Neural progenitor cell (in vitro differentiated cells): Measurements from ENCODE around the gene CIB2. TPM values are rescaled to one million over a fixed set of nuclear protein-coding genes. Genes with fewer than 3 reads are reported as not detected.
A peak's percentile ranks its signal among the peaks of the same experiment; 100 is the strongest.

Source experiments
- DNase-seq: peaks from one replicate; pipeline ENCODE4 v3.0.0-alpha.2; 2016; ENCODE audit warnings: low spot score
- H2AFZ ChIP-seq: fragments of 200-600 bp; sonication (generic); replicated peaks from 2 replicates; pipeline ENCODE4 v1.6.1; 2016; ENCODE audit warnings: antibody characterized with exemption
- H3F3A ChIP-seq: fragments of 200-600 bp; sonication (generic); 2 replicates; pipeline ENCODE4 v1.6.1; 2016; ENCODE audit warnings: antibody characterized with exemption, low read depth
- H3K27ac ChIP-seq: fragments of 200-600 bp; sonication (generic); 2 replicates; pipeline ENCODE4 v1.5.1; 2016; ENCODE audit warnings: mild to moderate bottlenecking
- H3K27me3 ChIP-seq: fragments of 200-600 bp; sonication (generic); 2 replicates; pipeline ENCODE4 v1.6.1; 2016; ENCODE audit warnings: mild to moderate bottlenecking, moderate library complexity
- H3K36me3 ChIP-seq: fragments of 200-600 bp; sonication (generic); 2 replicates; pipeline ENCODE4 v1.5.1; 2016
- H3K4me1 ChIP-seq: fragments of 200-600 bp; sonication (generic); 2 replicates; pipeline ENCODE4 v1.6.1; 2016; ENCODE audit warnings: mixed run types
- H3K4me2 ChIP-seq: fragments of 200-600 bp; sonication (generic); 2 replicates; pipeline ENCODE4 v1.6.1; 2016
- H3K4me3 ChIP-seq: fragments of 200-600 bp; sonication (generic); 2 replicates; pipeline ENCODE4 v1.5.1; 2016
- H3K79me2 ChIP-seq: fragments of 200-600 bp; sonication (generic); 2 replicates; pipeline ENCODE4 v1.6.1; 2016; ENCODE audit warnings: low read depth
- H3K9ac ChIP-seq: fragments of 200-600 bp; sonication (generic); 2 replicates; pipeline ENCODE4 v1.6.1; 2016
- H3K9me3 ChIP-seq: fragments of 200-600 bp; sonication (generic); 2 replicates; pipeline ENCODE4 v1.5.1; 2016; ENCODE audit warnings: low read depth
- H4K20me1 ChIP-seq: fragments of 200-600 bp; sonication (generic); 2 replicates; pipeline ENCODE4 v1.6.1; 2016; ENCODE audit warnings: low read depth
- H3K27ac Mint-ChIP-seq: 3 replicates; pipeline ENCODE4 v1.8.0; 2021; ENCODE audit warnings: mixed read lengths
- H3K27me3 Mint-ChIP-seq: 2 replicates; pipeline ENCODE4 v1.8.0; 2022; ENCODE audit warnings: low read depth, mild to moderate bottlenecking, inconsistent platforms, moderate library complexity, mixed read lengths; ENCODE audit not compliant: insufficient read depth
- H3K36me3 Mint-ChIP-seq: 3 replicates; pipeline ENCODE4 v1.8.0; 2021; ENCODE audit warnings: mixed read lengths
- H3K4me1 Mint-ChIP-seq: 3 replicates; pipeline ENCODE4 v1.8.0; 2021; ENCODE audit warnings: mixed read lengths
- H3K4me3 Mint-ChIP-seq: 3 replicates; pipeline ENCODE4 v1.8.0; 2021; ENCODE audit warnings: mild to moderate bottlenecking, moderate library complexity, mixed read lengths
- H3K9me3 Mint-ChIP-seq: 3 replicates; pipeline ENCODE4 v1.8.0; 2020; ENCODE audit warnings: mixed read lengths
- CTCF ChIP-seq: fragments of 200-600 bp; sonication (generic); IDR thresholded peaks from 2 replicates; pipeline ENCODE4 v1.5.1; 2017; ENCODE audit warnings: antibody characterized with exemption, mild to moderate bottlenecking
- EZH2 ChIP-seq: fragments of 200-600 bp; sonication (generic); IDR thresholded peaks from 2 replicates; pipeline ENCODE4 v1.6.1; 2017; ENCODE audit warnings: antibody characterized with exemption, mild to moderate bottlenecking, moderate library complexity
- EZH2phosphoT487 ChIP-seq: fragments of 200-600 bp; sonication (generic); IDR thresholded peaks from 2 replicates; pipeline ENCODE4 v1.6.1; 2017; ENCODE audit warnings: antibody characterized with exemption
- total RNA-seq: library from RNA; depleted of rRNA; stranded (reverse); fragments of >200 nt; gene quantifications from 2 replicates; pipeline ENCODE4 v1.2.3, GENCODE V29; 2015; ENCODE audit warnings: low replicate concordance

Gene CIB2
- total RNA-seq, 1 donor from 2014 or later, result 40.6 TPM

DNA sequence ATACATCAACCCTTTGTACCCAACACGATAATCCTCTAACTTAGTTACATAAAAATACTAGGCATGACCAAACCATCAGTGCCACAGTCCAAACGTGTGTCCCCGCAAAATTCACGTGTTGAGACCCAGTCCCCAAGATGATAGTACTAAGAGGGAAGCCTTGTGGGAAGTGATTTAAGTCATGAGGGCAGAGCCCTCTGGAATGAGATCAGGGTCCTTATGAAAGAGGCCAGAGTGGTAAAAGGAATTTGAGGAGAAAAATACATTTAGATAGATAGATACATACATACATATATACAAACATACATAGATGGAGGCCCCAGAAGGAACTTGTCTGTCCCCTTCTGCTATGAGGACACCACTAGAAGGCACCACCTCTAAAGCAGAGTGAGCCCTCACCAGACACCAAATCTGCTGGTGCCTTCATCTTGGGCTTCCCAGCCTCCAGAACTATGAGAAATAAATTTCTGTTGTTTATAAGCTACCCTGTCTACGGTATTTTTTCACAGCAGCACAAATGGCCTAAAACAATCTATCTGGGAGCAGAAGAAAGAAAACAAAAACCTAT lies 61.7 kb downstream of the CIB2 start:
- Mint-ChIP-seq H3K36me3 (no peaks in the 10 kb centered on the region), H3K9me3 (no peaks in the 10 kb centered on the region), H3K27ac (no peak overlapping the region), H3K27me3 (no peaks in the 10 kb centered on the region), H3K4me3 (no peak overlapping the region), H3K4me1 (peaks cover 35% of the 10 kb centered on the region)
- Histone ChIP-seq H3K9ac (no peak overlapping the region), H3K27ac (no peak overlapping the region), H3K9me3 (no peaks in the 10 kb centered on the region), H3K36me3 (no peaks in the 10 kb centered on the region), H3K4me1 (peaks cover 23% of the 10 kb centered on the region), H2AFZ (no peak overlapping the region), H3K4me3 (no peak overlapping the region), H4K20me1 (peaks cover 5% of the 10 kb centered on the region), H3F3A (peaks cover 6% of the 10 kb centered on the region), H3K27me3 (no peaks in the 10 kb centered on the region), H3K4me2 (no peak overlapping the region), H3K79me2 (peaks cover 36% of the 10 kb centered on the region)
- no peak for DNase-seq
- TF ChIP-seq EZH2 (no peak), EZH2phosphoT487 (no peak), CTCF (no peak)

- H3K36me3 ChIP-seq, result no peaks in the 10 kb centered on the region
- no peak overlapping the region for H3K4me3 Mint-ChIP-seq
- peaks cover 23% of the 10 kb centered on the region for H3K4me1 ChIP-seq
- no peaks in the 10 kb centered on the region for H3K36me3 Mint-ChIP-seq
- H3K27ac ChIP-seq, result no peak overlapping the region
- H3K9me3 ChIP-seq, result no peaks in the 10 kb centered on the region
- H4K20me1 ChIP-seq, result peaks cover 5% of the 10 kb centered on the region
- H3K27me3 ChIP-seq, result no peaks in the 10 kb centered on the region
- H3K4me2 ChIP-seq, result peak overlapping the region; percentile 14
- no peaks in the 10 kb centered on the region for H3K9me3 Mint-ChIP-seq
- no peak for DNase-seq
- H3K27ac Mint-ChIP-seq, result peak overlapping the region; percentile 12
- no peak for TF ChIP-seq EZH2
- no peak for TF ChIP-seq CTCF
- TF ChIP-seq EZH2phosphoT487, result no peak
- peaks cover 35% of the 10 kb centered on the region for H3K4me1 Mint-ChIP-seq
- H3K9ac ChIP-seq, result no peak overlapping the region
- H2AFZ ChIP-seq, result no peak overlapping the region
- peaks cover 6% of the 10 kb centered on the region for H3F3A ChIP-seq
- peaks cover 31% of the 10 kb centered on the region for H3K79me2 ChIP-seq
- no peaks in the 10 kb centered on the region for H3K27me3 Mint-ChIP-seq
- H3K4me3 ChIP-seq, result no peak overlapping the region
These were observed 62.2 kb downstream of the CIB2 start for GRCh38 chr15:78069052-78069414.

GRCh38 chr15:78067328-78068228 lies 63.7 kb downstream of the CIB2 start:
- H3K27ac Mint-ChIP-seq, result no peak overlapping the region
- no peaks in the 10 kb centered on the region for H3K27me3 Mint-ChIP-seq
- no peak overlapping the region for H2AFZ ChIP-seq
- H3K4me3 Mint-ChIP-seq, result no peak overlapping the region
- no peaks in the 10 kb centered on the region for H3K36me3 ChIP-seq
- no peak overlapping the region for H3K9ac ChIP-seq
- H3K9me3 Mint-ChIP-seq, result no peaks in the 10 kb centered on the region
- TF ChIP-seq EZH2 (no peak), CTCF (no peak), EZH2phosphoT487 (no peak)
- no peaks in the 10 kb centered on the region for H3K27me3 ChIP-seq
- H3F3A ChIP-seq, result peaks cover 6% of the 10 kb centered on the region
- no peak overlapping the region for H3K4me3 ChIP-seq
- peaks cover 33% of the 10 kb centered on the region for H3K79me2 ChIP-seq
- H4K20me1 ChIP-seq, result peaks cover 8% of the 10 kb centered on the region
- H3K4me2 ChIP-seq, result no peak overlapping the region
- H3K9me3 ChIP-seq, result no peaks in the 10 kb centered on the region
- no peak overlapping the region for H3K27ac ChIP-seq
- peaks cover 30% of the 10 kb centered on the region for H3K4me1 Mint-ChIP-seq
- no peaks in the 10 kb centered on the region for H3K36me3 Mint-ChIP-seq
- DNase-seq, result no peak
- peaks cover 23% of the 10 kb centered on the region for H3K4me1 ChIP-seq
